Panc1 (cell line): ENCODE data around the gene COL6A2. TPM values are rescaled to one million over a fixed set of nuclear protein-coding genes. Genes with fewer than 3 reads are reported as not detected.

Experiments
- ATAC-seq: fragments of 200-7000 bp; cut with Tn5 transposase; 2 replicates; pipeline ENCODE4 v1.9.1; 2020; ENCODE audit warnings: mild to moderate bottlenecking, moderate library complexity
- BruUV-seq: library from RNA; stranded (reverse); fragments of 400-500 nt; replicated peaks from 2 replicates; lab custom pipeline; 2021; lab: Mats Ljungman, UMichigan
- CTCF ChIA-PET: fragments of 300-600 bp; sonication (Branson Sonifier 250); formaldehyde crosslinking; loops from one replicate; lab custom pipeline; 2022; ENCODE audit warnings: antibody characterized with exemption; lab: Charles Lee
- POLR2A ChIA-PET: fragments of 300-600 bp; sonication (Branson Sonifier 250); formaldehyde crosslinking; loops from one replicate; lab custom pipeline; 2022; ENCODE audit warnings: antibody characterized with exemption; lab: Charles Lee
- DNase-seq: peaks from one replicate; pipeline ENCODE4 v3.0.0-alpha.2; 2010; ENCODE audit warnings: low read depth, low spot score
- H3K27ac ChIP-seq: 2 replicates; pipeline ENCODE4 v1.5.1; 2011; ENCODE audit warnings: mild to moderate bottlenecking, low read length, inconsistent platforms
- H3K27me3 ChIP-seq: fragments of 200-500 bp; sonication (Bioruptor generic); 2 replicates; pipeline ENCODE4 v1.6.0; 2014; ENCODE audit warnings: low read length, inconsistent platforms; ENCODE audit not compliant: control insufficient read depth, insufficient read depth
- H3K36me3 ChIP-seq: fragments of 200-500 bp; sonication (Bioruptor generic); 2 replicates; pipeline ENCODE4 v1.5.1; 2014; ENCODE audit warnings: inconsistent platforms, mild to moderate bottlenecking, low read length, moderate library complexity; ENCODE audit not compliant: control insufficient read depth, insufficient read depth
- H3K4me1 ChIP-seq: 2 replicates; pipeline ENCODE4 v1.5.1; 2011; ENCODE audit warnings: inconsistent platforms, mild to moderate bottlenecking, low read length, moderate library complexity; ENCODE audit not compliant: control insufficient read depth, insufficient read depth
- H3K4me3 ChIP-seq, 2 experiments: 2 replicates each; pipeline ENCODE4 v1.5.1; 2011 to 2012; ENCODE audit warnings: low read depth in 2 of 2, low read length in 2 of 2, mild to moderate bottlenecking in 2 of 2, inconsistent platforms in 1 of 2, moderate library complexity in 1 of 2
- H3K9me3 ChIP-seq: fragments of 200-500 bp; sonication (Bioruptor generic); 2 replicates; pipeline ENCODE4 v1.5.1; 2014; ENCODE audit warnings: low read depth, mild to moderate bottlenecking, inconsistent platforms, low read length, moderate library complexity; ENCODE audit not compliant: control insufficient read depth, insufficient read depth
- CTCF ChIP-seq: fragments of 450-650 bp; IDR thresholded peaks from 2 replicates; pipeline ENCODE4 v1.5.1; 2017; ENCODE audit warnings: mild to moderate bottlenecking
- POLR2AphosphoS5 ChIP-seq: IDR thresholded peaks from 2 replicates; pipeline ENCODE4 v1.6.1; 2012; ENCODE audit warnings: mild to moderate bottlenecking, low read depth, low read length, moderate library complexity
- REST ChIP-seq, 2 experiments: IDR thresholded peaks; 2 replicates each; pipeline ENCODE4 v1.6.1; 2011 to 2012; ENCODE audit warnings: low read depth in 2 of 2, control low read depth in 1 of 2, low read length in 1 of 2, mild to moderate bottlenecking in 1 of 2, moderate library complexity in 1 of 2; ENCODE audit not compliant: insufficient read depth in 1 of 2
- SIN3A ChIP-seq: IDR thresholded peaks from 2 replicates; pipeline ENCODE4 v1.6.1; 2012; ENCODE audit warnings: low read depth, mild to moderate bottlenecking, low read length, moderate library complexity, borderline replicate concordance; ENCODE audit not compliant: insufficient read depth
- TCF7L2 ChIP-seq: IDR thresholded peaks from 2 replicates; pipeline ENCODE4 v1.6.1; 2011; ENCODE audit warnings: mild to moderate bottlenecking, low read depth, low read length, inconsistent platforms
- in situ Hi-C: cut with HindIII; loops from 2 replicates; pipeline ENCODE4 v1.10.0; 2016; ENCODE audit warnings: low sequenced_read_pairs, low pct_unique_long_range_greater_than_20kb
- intact Hi-C: fragments of 100-400 bp; cut with micrococcal nuclease; formaldehyde crosslinking; loops from one replicate; pipeline ENCODE4 v1.10.0; 2022; ENCODE audit not compliant: unreplicated experiment
- total RNA-seq: library from RNA; stranded (reverse); gene quantifications from one replicate; pipeline ENCODE4 v1.2.1, GENCODE V29; 2021; ENCODE audit not compliant: unreplicated experiment

COL6A2 gene
- total RNA-seq, 1 experiment from 2014 or later, result 29.9 TPM

- no peaks in the 10 kb centered on the region for H3K4me1 ChIP-seq
- DNase-seq (no peak), ATAC-seq (no peak)
- no peaks in the 10 kb centered on the region for H3K27me3 ChIP-seq
- intact Hi-C loops (no loop called here), in situ Hi-C loops (no loop called here)
- H3K4me3 ChIP-seq, result no peak overlapping the region
- ChIA-PET POLR2A (no interaction called here), CTCF (no interaction called here)
- BruUV-seq, result no TSS peak
- TF ChIP-seq SIN3A (no peak), TCF7L2 (no peak), POLR2AphosphoS5 (no peak), CTCF (no peak), REST (IDR thresholded peaks at IDR 0.05; ENCODE audit: insufficient read depth in 1 of 2, low read depth in 2 of 2, low read length in 1 of 2) (no peak)
- no peak overlapping the region for H3K27ac ChIP-seq
- H3K9me3 ChIP-seq, result no peaks in the 10 kb centered on the region
- H3K36me3 ChIP-seq, result no peaks in the 10 kb centered on the region
Observed at GRCh38 chr21:46093668-46094400, 4.1 kb upstream of the COL6A2 start.

- no peak for ATAC-seq
- ChIA-PET POLR2A (interaction anchor here (0.5 kb wide), 1 partner anchor 22 kb away, joined by 4 read pairs; no protein-coding TSS in a partner anchor), CTCF (no interaction called here)
- H3K9me3 ChIP-seq, result no peaks in the 10 kb centered on the region
- no TSS peak for BruUV-seq
- H3K36me3 ChIP-seq, result no peaks in the 10 kb centered on the region
- H3K4me3 ChIP-seq, result no peak overlapping the region
- H3K27me3 ChIP-seq, result no peaks in the 10 kb centered on the region
- in situ Hi-C loops, result no loop called here
- no peaks in the 10 kb centered on the region for H3K4me1 ChIP-seq
- intact Hi-C loops, result no loop called here
- no peak for TF ChIP-seq POLR2AphosphoS5
- DNase-seq, result no peak
- H3K27ac ChIP-seq, result no peak overlapping the region
Observed at GRCh38 chr21:46094401-46095082, 3.4 kb upstream of the COL6A2 start.
